Dermis blood vessel endothelial cell (primary cell): ENCODE results near the gene TTC3. TPM values are rescaled to one million over a fixed set of nuclear protein-coding genes. Genes with fewer than 3 reads are reported as not detected.
"Not testable (repeated sequence)": the region's sequence is repeated elsewhere in the genome, so short reads cannot be mapped to it uniquely, and the experiment has no call there.

Experiments used
- DNase-seq: peaks from one replicate; pipeline ENCODE4 v3.0.0; 2010
- total RNA-seq: library from RNA; depleted of rRNA; stranded (reverse); fragments of >200 nt; gene quantifications from 2 replicates; pipeline ENCODE4 v1.2.3, GENCODE V29; 2014

TTC3 gene
- total RNA-seq, 1 donor from 2014 or later = 198 TPM

GRCh38 chr21:37199057-37199924 lies 126.2 kb downstream of the TTC3 start:
- DNase-seq = peak; percentile 86

GRCh38 chr21:37200641-37201480 lies 127.8 kb downstream of the TTC3 start:
- DNase-seq = no peak

- DNase-seq = no peak
Measured at GRCh38 chr21:37202221-37203110, 129.4 kb downstream of the TTC3 start.

GRCh38 chr21:37204580-37204979 lies 131.5 kb downstream of the TTC3 start:
- no peak for DNase-seq

GRCh38 chr21:37206496-37206895 lies 133.4 kb downstream of the TTC3 start:
- peak; percentile 59 for DNase-seq

GRCh38 chr21:37207441-37208009 lies 134.5 kb downstream of the TTC3 start:
- peak; percentile 41 for DNase-seq

GRCh38 chr21:37208056-37208721 lies 135.1 kb downstream of the TTC3 start:
- peak; percentile 46 for DNase-seq

- DNase-seq = no peak
Measured at GRCh38 chr21:37208741-37209225, 135.7 kb downstream of the TTC3 start.

GRCh38 chr21:37210130-37210529 lies 137.1 kb downstream of the TTC3 start:
- no peak for DNase-seq

- DNase-seq = no peak
Measured at GRCh38 chr21:37210799-37211198, 137.7 kb downstream of the TTC3 start.

GRCh38 chr21:37214952-37215351 lies 141.9 kb downstream of the TTC3 start:
- DNase-seq = no peak

- peak; percentile 20 for DNase-seq
Measured at GRCh38 chr21:37219761-37220432, 146.8 kb downstream of the TTC3 start.

GRCh38 chr21:37220433-37220980 lies 147.5 kb downstream of the TTC3 start:
- peak; percentile 71 for DNase-seq

GRCh38 chr21:37220981-37221664 lies 148.1 kb downstream of the TTC3 start:
- DNase-seq = peak; percentile 96

- DNase-seq = not testable (repeated sequence)
Measured at GRCh38 chr21:37222248-37222647, 149.2 kb downstream of the TTC3 start.

GRCh38 chr21:37223804-37224345 lies 150.8 kb downstream of the TTC3 start:
- no peak for DNase-seq

- DNase-seq = no peak
Measured at GRCh38 chr21:37224861-37225839, 152.1 kb downstream of the TTC3 start.
